GM21447 (cell line): ENCODE data around the gene SMOC2.

ENCODE experiments used
- ATAC-seq: cut with Tn5 transposase; IDR thresholded peaks from one replicate; pipeline ENCODE4 v1.9.1; 2021; ENCODE audit not compliant: unreplicated experiment

Gene SMOC2

DNA sequence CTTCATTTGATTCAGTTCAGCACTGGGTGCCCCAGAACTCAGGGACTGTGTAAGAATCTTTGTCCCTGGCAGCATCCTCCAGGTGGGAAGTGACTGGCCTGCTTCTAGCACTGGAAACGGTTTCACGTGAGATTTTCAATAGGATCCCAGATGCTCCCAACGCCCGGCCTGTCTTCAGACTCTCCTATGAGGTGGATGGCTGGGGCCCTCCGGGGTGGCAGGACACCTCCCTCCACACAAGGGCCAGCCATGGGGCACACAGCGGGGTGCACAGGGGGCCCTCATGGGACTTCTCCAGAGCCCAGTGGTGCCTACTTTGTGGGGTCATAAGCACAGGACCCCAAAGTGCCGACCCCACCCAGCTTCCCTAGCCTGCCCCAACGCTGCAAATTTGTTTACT lies 72.8 kb downstream of the SMOC2 start:
- ATAC-seq, result no peak

DNA sequence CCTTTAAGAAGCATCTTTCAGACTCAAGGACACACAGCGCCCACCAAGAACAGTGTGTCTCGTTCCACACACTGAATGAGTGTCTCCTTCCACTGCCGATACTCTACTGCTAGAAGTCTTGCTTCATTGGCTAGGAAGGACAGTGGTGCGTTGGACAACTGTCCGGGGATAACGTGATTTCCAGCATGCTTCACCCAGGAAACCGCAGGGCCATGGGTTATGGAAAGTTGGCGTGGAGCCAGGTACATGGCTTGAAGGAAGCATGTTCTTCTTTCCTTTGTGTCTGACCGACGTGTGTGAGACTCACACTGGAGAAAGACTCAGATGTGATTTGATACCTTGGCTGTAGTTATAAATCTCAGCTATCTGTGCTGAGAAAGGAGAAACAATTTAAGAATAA lies 73.2 kb downstream of the SMOC2 start:
- no peak for ATAC-seq

DNA sequence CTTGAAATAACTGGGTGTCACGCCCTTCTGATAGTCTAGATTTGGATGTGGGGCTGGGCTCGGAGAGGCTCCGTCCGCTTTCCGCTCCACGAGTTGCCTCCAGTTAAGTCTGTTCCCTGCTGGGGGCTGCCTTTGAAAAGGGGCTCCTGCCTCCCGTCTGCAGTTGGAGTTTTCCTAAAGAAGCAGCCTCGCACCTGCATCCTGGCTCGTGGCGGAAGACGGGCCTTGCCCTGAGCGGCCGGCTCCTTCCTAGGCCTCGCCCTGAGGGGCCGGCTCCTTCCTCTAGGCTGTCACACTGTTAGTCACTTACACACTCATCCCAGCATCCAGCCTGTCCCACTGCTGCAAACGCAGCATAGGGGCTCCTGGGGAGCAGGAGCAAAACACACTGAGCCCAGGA lies 74.4 kb downstream of the SMOC2 start:
- ATAC-seq, result no peak

DNA sequence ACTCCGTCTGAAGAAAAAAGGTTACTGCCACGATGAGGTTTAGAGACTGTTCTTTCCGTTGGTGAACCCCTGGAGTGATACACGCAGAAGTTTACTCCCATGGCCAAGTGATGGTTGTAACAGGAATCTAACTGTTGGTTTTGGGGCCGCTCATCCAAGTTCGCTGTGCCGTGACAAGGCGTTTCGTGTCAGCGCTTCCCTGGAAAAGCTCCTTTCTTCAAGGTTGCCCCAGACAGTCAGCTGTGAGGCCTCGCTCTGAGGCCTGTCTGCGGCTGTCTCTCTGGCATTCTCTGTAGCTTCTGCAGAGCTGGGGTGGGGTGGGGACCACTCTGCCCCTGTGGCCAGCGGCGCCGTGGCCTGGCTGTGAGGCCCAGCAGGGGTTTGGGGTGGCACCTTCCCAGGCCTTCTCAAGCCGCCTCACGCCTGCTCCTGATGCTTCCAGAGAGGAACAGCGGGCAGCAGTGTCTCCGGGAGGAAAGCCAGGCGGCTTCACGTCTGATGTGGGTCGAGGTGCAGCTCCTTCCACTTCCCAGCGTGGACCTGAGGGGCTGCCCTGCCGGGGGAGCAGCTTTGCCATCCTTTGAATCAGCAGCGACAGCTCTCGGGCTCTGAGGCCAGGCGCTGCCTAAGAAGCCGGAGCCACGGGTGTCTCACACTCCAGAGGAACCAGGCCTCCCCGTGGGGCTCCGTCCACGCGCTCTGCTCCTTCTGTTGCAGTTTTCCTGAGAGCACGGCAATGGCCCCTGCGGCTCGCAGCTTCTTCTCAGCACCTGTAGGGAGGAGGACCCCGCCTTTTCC lies 76.2 kb downstream of the SMOC2 start:
- ATAC-seq, result no peak

DNA sequence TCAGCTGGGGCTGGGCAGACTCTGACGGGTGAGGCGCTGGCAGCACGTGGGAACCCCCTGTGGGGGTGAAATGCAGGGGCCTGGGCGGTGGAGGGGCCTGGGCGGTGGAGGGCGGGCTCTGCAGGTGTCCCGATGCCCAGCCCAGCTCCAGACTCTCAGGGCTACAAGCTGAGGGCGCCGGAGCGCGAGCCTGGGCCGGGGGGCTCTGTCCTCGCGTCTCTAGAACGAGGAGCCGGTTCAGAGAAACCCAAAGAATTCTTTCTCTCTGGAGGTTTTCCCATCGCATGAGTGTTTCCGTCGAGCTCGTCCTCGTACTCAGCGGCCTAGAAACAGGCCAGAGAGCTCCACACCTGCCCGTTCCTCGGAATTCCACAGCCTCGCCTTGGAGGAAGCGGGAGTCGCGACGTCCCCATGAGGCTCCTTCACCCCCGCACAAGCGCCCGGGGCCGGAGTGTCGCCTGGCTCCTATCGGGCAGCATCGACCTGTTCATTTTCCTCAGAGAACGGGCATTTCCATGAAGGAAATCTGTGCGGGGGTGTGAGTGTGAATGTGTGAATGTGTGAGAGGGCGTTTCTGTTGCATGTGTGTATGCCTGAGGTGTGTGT lies 76.9 kb downstream of the SMOC2 start:
- ATAC-seq, result no peak

DNA sequence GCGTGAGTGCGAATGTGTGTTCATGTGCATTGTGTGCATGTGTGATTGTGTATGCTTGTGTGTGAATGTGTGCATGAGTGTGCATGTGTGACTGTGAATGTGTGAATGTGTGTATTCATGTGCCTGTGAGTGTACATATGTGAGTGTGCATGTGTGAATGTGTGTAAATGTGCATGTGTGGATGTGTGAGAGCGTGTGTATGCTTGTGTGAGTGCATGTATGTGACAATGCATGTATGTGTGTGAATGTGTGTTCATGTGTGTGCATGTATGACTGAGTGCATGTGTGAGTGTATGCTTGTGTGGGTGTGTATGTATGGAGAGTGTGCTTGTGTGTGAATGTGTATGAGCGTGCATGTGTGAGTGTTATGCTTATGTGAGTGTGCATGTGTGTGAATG lies 77.4 kb downstream of the SMOC2 start:
- ATAC-seq, result no peak

DNA sequence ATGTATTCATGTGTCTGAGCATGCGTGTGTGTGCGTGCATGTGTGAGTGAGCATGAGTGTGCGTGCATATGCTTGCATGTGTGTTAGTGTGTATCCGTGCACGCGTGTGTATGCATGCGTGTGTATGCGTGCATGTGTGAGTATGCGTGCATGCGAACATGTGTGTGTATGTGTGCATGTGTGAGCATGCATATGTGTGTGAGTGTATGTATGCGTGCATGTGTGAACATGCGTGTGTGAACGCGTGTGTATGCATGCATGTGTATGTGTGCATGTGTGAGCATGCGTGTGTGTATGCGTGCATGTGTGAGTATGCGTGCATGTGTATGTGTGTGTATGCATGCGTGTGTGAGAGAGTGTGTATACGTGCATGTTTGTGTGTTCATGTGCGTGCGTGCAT lies 77.9 kb downstream of the SMOC2 start:
- ATAC-seq, result no peak

DNA sequence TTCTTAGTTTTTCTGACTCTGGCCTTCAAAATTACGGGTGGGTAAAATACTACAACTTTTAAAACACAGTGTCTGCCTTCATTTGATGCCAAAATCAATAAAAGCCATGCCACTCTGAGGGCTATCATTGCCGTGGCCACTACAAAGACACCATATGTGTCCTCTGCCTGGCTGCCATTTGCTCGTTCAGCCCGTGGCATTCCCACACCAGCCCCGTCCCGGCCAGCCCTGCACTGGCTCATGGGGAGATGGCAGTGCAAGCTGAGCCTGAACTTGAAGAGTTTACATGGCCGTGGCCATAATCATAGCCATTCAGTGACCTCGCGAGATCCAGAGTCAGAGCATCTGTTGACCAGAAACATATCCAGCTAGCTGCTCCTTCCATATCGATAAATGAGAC lies 79.2 kb downstream of the SMOC2 start:
- ATAC-seq, result no peak

DNA sequence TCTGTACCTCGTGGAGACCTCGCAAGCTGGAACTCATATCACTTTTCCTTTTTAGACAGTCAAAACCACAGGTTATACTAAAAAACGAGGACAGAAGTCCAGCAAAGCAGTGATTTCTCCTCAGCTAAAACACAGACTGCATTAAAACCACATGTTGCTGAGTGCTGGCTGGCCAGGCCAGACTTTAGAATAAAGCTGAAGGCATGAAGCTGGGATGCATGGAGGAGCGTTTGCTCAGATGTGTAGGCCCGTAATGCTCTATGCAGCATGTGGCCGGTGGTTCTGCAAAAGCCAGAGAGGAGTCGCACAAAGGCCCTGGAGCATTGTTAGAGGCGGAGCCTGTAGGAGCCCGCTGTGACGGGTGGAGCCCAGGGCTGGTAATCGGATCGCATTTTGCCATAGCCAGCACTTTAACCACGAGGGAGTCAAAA lies 83.6 kb downstream of the SMOC2 start:
- no peak for ATAC-seq

DNA sequence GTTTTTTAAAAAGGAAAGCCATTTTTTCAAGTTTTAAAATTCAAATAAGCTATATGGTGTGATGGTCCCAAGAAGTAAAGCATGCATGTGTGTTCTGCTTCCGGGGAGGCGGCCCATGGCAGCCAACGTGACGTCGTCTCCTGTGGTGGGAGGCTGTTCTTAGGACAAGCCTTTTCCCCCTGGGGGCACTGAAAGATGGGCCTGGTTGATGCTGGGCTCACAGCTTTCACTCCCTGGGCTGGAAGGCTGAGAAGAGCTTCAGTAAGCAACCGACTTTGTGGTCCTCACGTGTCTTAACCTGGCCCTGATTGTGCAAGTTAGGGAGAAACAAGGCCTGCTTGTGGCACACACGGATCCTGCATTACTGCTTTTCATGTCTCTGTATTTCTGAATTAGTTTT lies 84.1 kb downstream of the SMOC2 start:
- no peak for ATAC-seq

DNA sequence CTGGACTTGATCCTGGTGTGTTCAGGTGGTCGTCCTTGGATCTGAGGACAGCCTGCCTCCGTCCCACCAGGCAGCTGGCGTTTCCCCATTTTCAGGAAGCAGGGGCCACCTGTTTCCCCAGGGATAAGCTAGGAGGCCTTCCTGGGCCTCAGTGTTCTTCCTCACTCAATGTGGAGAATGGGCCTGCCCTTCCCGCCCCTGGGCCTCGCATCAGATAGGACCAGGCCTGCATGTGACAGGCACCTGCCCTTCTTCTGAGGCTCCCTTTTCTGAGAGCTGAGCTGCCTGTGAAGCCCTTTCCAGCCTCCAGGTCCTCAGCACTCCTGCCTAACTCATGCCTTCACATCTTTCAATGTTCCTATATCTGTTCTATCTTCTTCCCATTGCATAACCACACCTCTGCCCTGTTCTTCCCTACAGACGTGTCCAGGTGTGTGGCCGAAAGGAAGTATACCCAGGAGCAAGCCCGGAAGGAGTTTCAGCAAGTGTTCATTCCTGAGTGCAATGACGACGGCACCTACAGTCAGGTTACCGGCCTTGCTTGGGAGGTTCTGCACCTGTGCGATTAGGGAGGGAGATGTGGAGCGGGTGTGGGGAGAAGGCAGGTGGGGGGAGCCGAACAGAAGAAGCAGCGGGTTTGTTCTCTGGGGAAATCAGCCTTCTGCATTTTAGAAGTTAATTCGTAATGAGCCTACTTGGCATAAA lies 85.1 kb downstream of the SMOC2 start:
- no peak for ATAC-seq

DNA sequence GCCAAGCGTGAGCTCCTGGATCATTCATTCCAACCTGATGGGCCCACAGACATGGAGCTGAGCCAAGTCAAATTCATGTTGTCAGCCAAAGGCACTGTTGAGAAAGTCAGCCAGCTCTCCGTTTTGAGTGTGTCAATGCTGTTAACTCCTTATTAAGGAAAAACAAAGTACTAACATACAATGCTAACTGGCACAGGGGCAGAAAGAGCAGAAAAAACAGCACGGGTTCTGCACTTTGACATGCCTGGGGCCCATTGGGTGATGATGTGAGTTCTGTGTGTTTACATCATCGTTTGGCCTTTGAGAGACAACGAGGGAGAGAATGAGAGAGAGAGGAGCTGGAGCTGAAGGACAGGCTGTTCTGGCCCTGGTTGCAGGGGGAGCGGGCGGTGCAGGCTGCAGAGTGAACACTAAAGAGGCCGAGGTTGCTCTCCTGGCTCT lies 85.9 kb downstream of the SMOC2 start:
- ATAC-seq, result no peak

DNA sequence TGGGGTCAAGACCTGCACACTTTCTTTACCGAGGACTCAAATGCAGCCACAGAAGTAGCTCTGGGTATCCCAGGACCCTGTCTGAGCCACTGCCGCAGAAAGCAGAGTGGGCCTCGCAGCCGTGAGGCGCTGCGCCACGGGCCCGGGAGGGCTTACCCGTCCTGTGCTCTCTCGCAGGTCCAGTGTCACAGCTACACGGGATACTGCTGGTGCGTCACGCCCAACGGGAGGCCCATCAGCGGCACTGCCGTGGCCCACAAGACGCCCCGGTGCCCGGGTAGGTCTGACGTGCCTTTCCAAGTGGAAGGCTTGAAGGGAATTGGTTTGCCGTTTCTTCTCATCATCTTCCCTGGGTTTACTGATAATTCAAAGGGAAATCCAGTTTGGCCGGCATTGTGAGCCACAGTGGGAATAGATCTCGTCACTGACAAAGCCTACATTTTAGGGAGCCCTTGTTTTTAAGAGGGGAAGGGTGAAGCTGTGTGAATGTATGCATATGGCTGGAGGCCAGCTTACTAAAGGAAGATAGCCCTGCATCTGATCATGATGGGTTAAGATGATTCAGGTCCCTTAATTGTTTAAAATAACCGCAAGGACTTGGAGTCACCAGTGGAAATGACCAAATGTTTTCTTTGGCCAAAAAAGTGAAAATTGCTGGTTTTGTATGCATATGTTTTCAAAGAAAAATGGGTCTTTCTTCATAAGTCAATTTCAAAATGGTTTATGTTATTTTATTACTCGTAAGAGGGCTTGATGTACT lies 86.6 kb downstream of the SMOC2 start:
- ATAC-seq, result no peak

DNA sequence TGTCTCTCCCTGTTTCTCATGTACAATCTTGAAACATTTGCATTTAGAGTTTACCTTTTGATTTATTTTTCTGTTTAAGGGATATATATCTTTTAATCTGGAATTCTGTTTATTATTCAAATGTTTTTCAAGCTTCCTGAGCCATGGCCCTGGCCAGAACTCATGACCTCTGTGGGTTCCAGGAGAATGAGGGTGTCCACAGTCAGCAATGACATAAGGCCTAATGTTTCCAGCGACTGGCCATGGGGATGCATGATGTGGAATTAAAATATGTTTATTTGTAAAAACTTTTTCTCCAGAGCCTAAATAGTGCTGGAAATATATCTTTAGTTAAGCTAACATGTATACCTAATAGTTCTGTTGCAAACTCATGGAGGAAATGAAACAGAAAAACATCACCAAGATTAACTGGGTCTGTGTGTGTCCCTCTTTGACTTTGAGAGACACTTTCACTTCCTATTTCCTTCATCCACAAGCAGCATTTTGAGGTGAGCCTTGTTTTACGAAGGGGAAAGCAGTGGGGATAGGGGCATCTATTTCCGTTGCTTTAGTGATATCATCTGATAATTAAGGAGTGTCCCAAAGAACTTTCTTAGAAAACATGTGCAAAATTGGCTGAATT lies 87.6 kb downstream of the SMOC2 start:
- ATAC-seq, result no peak

DNA sequence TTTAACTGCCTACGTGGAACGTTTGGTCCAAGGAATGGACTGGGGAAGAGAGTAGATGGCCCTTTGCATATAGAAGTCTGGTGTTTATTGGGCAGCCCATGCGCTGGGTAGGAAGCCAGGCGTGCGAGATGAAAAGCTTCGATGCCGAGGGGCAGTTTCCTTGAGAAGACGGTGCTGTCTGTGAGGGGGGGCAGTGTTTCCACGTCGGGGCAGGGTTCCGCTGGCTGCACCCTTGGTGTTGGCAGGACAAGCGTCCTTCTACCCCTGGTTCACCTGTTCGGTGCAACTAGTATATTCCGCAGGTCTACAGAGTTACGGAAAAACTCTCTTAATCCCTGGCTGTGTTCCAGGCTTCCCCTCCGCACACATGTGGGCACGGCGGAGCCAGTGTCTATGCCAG lies 88.2 kb downstream of the SMOC2 start:
- ATAC-seq, result no peak

DNA sequence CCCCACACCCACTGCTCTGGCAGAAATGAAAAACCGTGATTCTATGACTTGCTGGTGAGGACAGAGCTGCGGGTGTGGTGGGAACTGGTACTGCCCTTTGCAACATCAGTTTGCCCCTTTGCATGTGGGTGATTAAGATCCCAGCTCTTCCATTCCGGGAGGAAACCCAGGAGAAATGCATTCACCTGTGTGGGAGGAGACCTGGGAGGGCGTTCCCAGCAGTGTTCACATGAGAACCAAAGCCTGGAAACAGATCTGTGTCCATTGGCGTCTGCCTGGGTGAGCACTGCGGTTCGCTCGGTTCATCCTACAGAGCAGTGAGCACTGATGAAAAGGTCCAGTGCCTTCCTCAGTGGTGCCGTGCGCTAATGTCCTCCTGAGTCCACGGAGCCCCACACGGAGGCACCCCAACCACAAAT lies 89.7 kb downstream of the SMOC2 start:
- ATAC-seq, result no peak

DNA sequence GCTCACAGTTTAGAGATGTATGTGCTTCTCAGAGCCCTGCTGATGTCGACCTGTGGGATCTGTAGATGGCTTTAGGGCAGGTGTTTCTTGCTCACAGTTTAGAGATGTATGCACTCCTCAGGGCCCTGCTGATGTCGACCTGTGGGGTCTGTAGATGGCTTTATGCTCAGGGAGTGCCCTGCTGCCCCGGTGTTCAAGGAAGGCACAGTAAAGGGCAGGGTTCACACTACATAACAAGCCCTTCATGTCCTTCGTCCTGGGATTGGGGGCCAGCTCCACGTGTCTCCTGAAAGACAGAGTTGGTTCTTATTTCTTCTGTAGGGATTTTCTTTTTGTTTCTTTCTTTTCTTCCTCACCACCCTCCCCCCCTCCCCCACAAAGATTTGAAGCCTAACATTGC lies 91.1 kb downstream of the SMOC2 start:
- ATAC-seq, result no peak

DNA sequence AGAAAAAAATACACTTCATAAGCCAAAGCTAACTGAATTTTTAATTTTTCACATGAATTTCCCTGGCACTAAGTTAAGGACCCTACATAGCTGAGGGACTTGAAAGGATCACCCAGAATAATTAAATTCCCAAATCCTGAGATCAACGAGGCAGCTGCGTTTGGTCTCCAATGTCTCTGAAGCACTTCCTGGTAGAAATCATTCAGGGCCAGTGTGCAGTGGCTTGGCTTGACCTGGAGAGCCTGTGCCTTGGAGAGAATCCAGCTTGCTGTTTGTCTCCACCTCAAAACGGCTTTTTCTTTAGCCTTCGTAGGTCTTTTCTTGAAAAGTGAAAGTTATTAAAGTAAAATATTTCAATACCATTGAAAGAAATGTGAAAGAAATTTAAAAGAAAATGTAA lies 92.4 kb downstream of the SMOC2 start:
- no peak for ATAC-seq

DNA sequence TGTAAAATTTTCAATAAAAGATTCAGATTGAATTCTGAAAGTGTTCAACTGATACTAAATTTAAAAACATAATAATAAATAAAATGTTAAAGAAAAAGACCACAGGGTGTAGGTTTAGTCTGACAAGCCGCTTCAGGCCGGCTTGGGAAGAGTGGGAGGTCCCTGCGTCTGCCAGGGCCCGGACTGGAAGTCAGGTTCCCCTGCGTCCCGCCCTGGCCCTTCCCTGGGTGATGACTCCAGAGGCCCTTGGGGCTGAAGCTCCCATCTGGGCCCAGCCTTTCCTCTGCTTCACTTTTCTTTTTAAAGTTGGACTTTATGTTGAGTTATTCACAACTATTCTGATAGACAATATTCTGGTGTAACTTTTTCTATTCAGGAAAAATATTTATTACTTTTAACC lies 93.3 kb downstream of the SMOC2 start:
- ATAC-seq, result no peak

DNA sequence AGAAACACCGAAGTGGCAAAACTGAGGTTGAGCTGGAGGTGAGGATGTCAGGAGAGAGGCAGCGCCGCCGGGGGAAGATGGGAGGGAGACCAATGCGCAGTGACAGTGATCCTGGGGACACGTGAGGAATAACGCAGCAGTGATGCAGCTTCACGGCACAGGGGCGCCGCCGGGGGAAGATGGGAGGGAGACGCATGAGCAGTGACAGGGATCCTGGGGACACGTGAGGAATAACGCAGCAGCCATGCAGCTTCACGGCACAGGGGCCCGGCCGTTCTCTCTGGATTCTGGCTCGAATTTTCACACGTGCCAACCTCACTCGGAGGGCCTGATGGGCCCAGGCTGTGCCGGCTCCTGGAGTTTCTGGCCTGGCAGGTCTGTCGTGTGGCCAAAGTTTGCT lies 94.7 kb downstream of the SMOC2 start:
- no peak for ATAC-seq

DNA sequence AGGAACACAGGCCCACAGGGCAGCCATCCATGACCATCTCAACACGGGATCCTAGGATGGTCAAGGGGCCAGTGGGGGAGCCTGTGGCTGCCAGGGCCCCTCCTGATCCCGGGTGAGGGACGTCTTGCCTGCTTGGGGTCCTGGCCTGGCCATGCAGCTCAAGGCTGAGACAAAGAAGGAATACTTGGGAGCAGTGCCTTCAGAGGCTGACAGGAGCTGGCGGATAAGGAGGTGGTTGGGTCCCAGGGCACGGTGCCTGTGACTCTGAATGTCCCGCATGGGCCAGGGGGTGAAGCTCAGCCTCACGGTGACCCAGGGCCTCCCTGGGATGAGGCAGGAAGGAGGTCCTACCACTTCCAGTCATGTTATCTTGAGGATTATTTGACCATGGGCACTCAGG lies 95.2 kb downstream of the SMOC2 start:
- ATAC-seq, result no peak
